Fibroblast of lung (primary cell): ENCODE results near the gene RREB1. TPM values are rescaled to one million over a fixed set of nuclear protein-coding genes. Genes with fewer than 3 reads are reported as not detected.

Source experiments
- DNase-seq, 2 donors: peaks; one replicate each; pipeline versions ENCODE4 v3.0.0 to v3.0.0-alpha.2; 2010; ENCODE audit warnings: low read depth in 2 of 2
- H2AFZ ChIP-seq: 2 replicates; pipeline ENCODE4 v1.5.1; 2012; ENCODE audit warnings: low read length, control low read depth, inconsistent platforms
- H3K27ac ChIP-seq: 2 replicates; pipeline ENCODE4 v1.5.1; 2011; ENCODE audit warnings: low read length, control low read depth; ENCODE audit not compliant: insufficient read depth
- H3K27me3 ChIP-seq: 2 replicates; pipeline ENCODE4 v1.5.1; 2011; ENCODE audit warnings: mild to moderate bottlenecking, low read length; ENCODE audit not compliant: control insufficient read depth, insufficient read depth
- H3K36me3 ChIP-seq: 2 replicates; pipeline ENCODE4 v1.5.1; 2011; ENCODE audit warnings: low read length; ENCODE audit not compliant: control insufficient read depth, insufficient read depth
- H3K4me1 ChIP-seq: 2 replicates; pipeline ENCODE4 v1.5.1; 2011; ENCODE audit warnings: low read length; ENCODE audit not compliant: control insufficient read depth, insufficient read depth; ENCODE audit errors: extremely low read depth
- H3K4me2 ChIP-seq: 2 replicates; pipeline ENCODE4 v1.5.1; 2011; ENCODE audit warnings: low read length, control low read depth; ENCODE audit not compliant: insufficient read depth; ENCODE audit errors: extremely low read depth
- H3K4me3 ChIP-seq, 4 experiments: fragments of 200-600 bp in 1 of 4; sonication (generic) in 1 of 4; replicated peaks in 1 of 4; 2 replicates each; pipeline ENCODE4 v1.5.1; 2011 to 2016; ENCODE audit warnings: low read length in 4 of 4, low read depth in 3 of 4, mild to moderate bottlenecking in 3 of 4, control low read depth in 2 of 4, inconsistent platforms in 1 of 4, mixed read lengths in 1 of 4; ENCODE audit not compliant: insufficient read depth in 1 of 4; ENCODE audit errors: control extremely low read depth in 1 of 4
- H3K79me2 ChIP-seq: 2 replicates; pipeline ENCODE4 v1.5.1; 2012; ENCODE audit warnings: mild to moderate bottlenecking, low read length, inconsistent platforms; ENCODE audit not compliant: control insufficient read depth, insufficient read depth
- H3K9ac ChIP-seq: 2 replicates; pipeline ENCODE4 v1.5.1; 2011; ENCODE audit warnings: mild to moderate bottlenecking, low read length, control low read depth; ENCODE audit not compliant: insufficient read depth
- H3K9me3 ChIP-seq: 2 replicates; pipeline ENCODE4 v1.5.1; 2012; ENCODE audit warnings: low read depth, low read length; ENCODE audit not compliant: control insufficient read depth, insufficient read depth
- H4K20me1 ChIP-seq: 2 replicates; pipeline ENCODE4 v1.5.1; 2011; ENCODE audit warnings: low read length; ENCODE audit not compliant: control insufficient read depth, insufficient read depth; ENCODE audit errors: extremely low read depth
- CTCF ChIP-seq, 2 donors: IDR thresholded peaks in 1 of 2; conservative IDR thresholded peaks in 1 of 2; 1 replicate in 1 of 2; 2 replicates in 1 of 2; pipeline ENCODE4 v1.5.1; 2011 to 2012; ENCODE audit warnings: low read length in 2 of 2, control low read depth in 1 of 2, inconsistent platforms in 1 of 2, low read depth in 1 of 2, mild to moderate bottlenecking in 1 of 2
- EZH2 ChIP-seq: IDR thresholded peaks from 2 replicates; pipeline ENCODE4 v1.5.1; 2012; ENCODE audit warnings: low read length, control low read depth, mild to moderate bottlenecking; ENCODE audit errors: missing control alignments
- polyA plus RNA-seq, 2 donors: library from polyadenylated mRNA; depleted of rRNA in 1 of 2; stranded (reverse) in 1 of 2; unstranded in 1 of 2; fragments of >200 nt; gene quantifications; 2 replicates each; pipeline ENCODE4 v1.2.1, GENCODE V29; 2011 to 2012; ENCODE audit warnings: missing spikeins in 1 of 2
- total RNA-seq: library from RNA; depleted of rRNA; stranded (reverse); fragments of >200 nt; gene quantifications from 2 replicates; pipeline ENCODE4 v1.2.1, GENCODE V29; 2014

Gene RREB1
- total and polyA plus RNA-seq, 2 donors (not counting 1 experiment from before 2014, with no cell fraction given) = 2.4 to 18.8 TPM

- Histone ChIP-seq H3K36me3 (no peaks in the 10 kb centered on the region), H4K20me1 (no peaks in the 10 kb centered on the region), H3K4me1 (peaks cover 33% of the 10 kb centered on the region), H3K9ac (no peak overlapping the region), H3K79me2 (peaks cover 84% of the 10 kb centered on the region), H3K27me3 (no peaks in the 10 kb centered on the region), H3K4me2 (no peak overlapping the region), H3K9me3 (no peaks in the 10 kb centered on the region), H3K27ac (peak overlapping the region; percentile 61), H2AFZ (no peak overlapping the region), H3K4me3 (no peak overlapping the region)
- no peak for DNase-seq
- TF ChIP-seq CTCF (conservative IDR thresholded peaks at IDR 0.05 in 1 of 2, IDR thresholded peaks at IDR 0.05 in 1 of 2; ENCODE audit: low read depth in 1 of 2, low read length in 2 of 2) = no peak
- TF ChIP-seq EZH2 = no peak
Measured at GRCh38 chr6:7171733-7172132, 64.0 kb downstream of the RREB1 start.

GRCh38 chr6:7172649-7173048 lies 64.9 kb downstream of the RREB1 start:
- Histone ChIP-seq H2AFZ (no peak overlapping the region), H3K9ac (no peak overlapping the region), H3K9me3 (no peaks in the 10 kb centered on the region), H4K20me1 (no peaks in the 10 kb centered on the region), H3K4me2 (peak overlapping the region; percentile 54), H3K79me2 (peaks cover 78% of the 10 kb centered on the region), H3K27ac (peak overlapping the region; percentile 61), H3K36me3 (no peaks in the 10 kb centered on the region), H3K4me1 (peaks cover 27% of the 10 kb centered on the region), H3K4me3 (no peak overlapping the region), H3K27me3 (no peaks in the 10 kb centered on the region)
- TF ChIP-seq EZH2 (no peak), CTCF (conservative IDR thresholded peaks at IDR 0.05 in 1 of 2, IDR thresholded peaks at IDR 0.05 in 1 of 2; ENCODE audit: low read depth in 1 of 2, low read length in 2 of 2) (no peak)
- DNase-seq = peak; percentile 81 to 82

- Histone ChIP-seq H3K4me3 (no peak overlapping the region), H3K27me3 (no peaks in the 10 kb centered on the region), H3K36me3 (peaks cover 2% of the 10 kb centered on the region), H3K9me3 (no peaks in the 10 kb centered on the region), H3K4me1 (peaks cover 18% of the 10 kb centered on the region), H3K27ac (no peak overlapping the region), H3K4me2 (no peak overlapping the region), H4K20me1 (no peaks in the 10 kb centered on the region), H3K79me2 (peaks cover 71% of the 10 kb centered on the region), H2AFZ (no peak overlapping the region), H3K9ac (no peak overlapping the region)
- no peak for TF ChIP-seq EZH2
- no peak for TF ChIP-seq CTCF (conservative IDR thresholded peaks at IDR 0.05 in 1 of 2, IDR thresholded peaks at IDR 0.05 in 1 of 2; ENCODE audit: low read depth in 1 of 2, low read length in 2 of 2)
- no peak for DNase-seq
Measured at GRCh38 chr6:7173843-7174503, 66.2 kb downstream of the RREB1 start.
